DLD1 (cell line): ENCODE results near the gene CLMP.

Source experiments
- in situ Hi-C: cut with HindIII; loops from 2 replicates; pipeline ENCODE4 v1.10.0; 2017; ENCODE audit warnings: low sequenced_read_pairs

Gene CLMP

GRCh38 chr11:123193742-123194141 lies 1.3 kb downstream of the CLMP start:
- in situ Hi-C loops = no loop called here

GRCh38 chr11:123191939-123192338 lies 3.1 kb downstream of the CLMP start:
- in situ Hi-C loops = no loop called here

- in situ Hi-C loops = no loop called here
These were observed 4.5 kb downstream of the CLMP start for GRCh38 chr11:123190518-123190917.

GRCh38 chr11:123188508-123189165 lies 6.4 kb downstream of the CLMP start:
- in situ Hi-C loops = no loop called here

GRCh38 chr11:123187665-123188507 lies 7.2 kb downstream of the CLMP start:
- in situ Hi-C loops = no loop called here

- in situ Hi-C loops = no loop called here
These were observed 7.8 kb downstream of the CLMP start for GRCh38 chr11:123187248-123187647.

- in situ Hi-C loops = no loop called here
These were observed 8.8 kb downstream of the CLMP start for GRCh38 chr11:123186286-123186685.

GRCh38 chr11:123185326-123185725 lies 9.7 kb downstream of the CLMP start:
- in situ Hi-C loops = no loop called here

GRCh38 chr11:123184531-123184930 lies 10.5 kb downstream of the CLMP start:
- in situ Hi-C loops = no loop called here

GRCh38 chr11:123183391-123184099 lies 11.5 kb downstream of the CLMP start:
- in situ Hi-C loops = no loop called here

- in situ Hi-C loops = no loop called here
These were observed 13.1 kb downstream of the CLMP start for GRCh38 chr11:123181767-123182500.

GRCh38 chr11:123181075-123181474 lies 14.0 kb downstream of the CLMP start:
- in situ Hi-C loops = no loop called here

GRCh38 chr11:123180574-123180973 lies 14.5 kb downstream of the CLMP start:
- in situ Hi-C loops = no loop called here

- in situ Hi-C loops = no loop called here
These were observed 14.9 kb downstream of the CLMP start for GRCh38 chr11:123180166-123180565.

- in situ Hi-C loops = no loop called here
These were observed 15.5 kb downstream of the CLMP start for GRCh38 chr11:123179586-123179985.

GRCh38 chr11:123178186-123178585 lies 16.9 kb downstream of the CLMP start:
- in situ Hi-C loops = no loop called here

- in situ Hi-C loops = no loop called here
These were observed 18.3 kb downstream of the CLMP start for GRCh38 chr11:123176785-123177184.

- in situ Hi-C loops = no loop called here
These were observed 20.6 kb downstream of the CLMP start for GRCh38 chr11:123174196-123175183.

- in situ Hi-C loops = no loop called here
These were observed 21.2 kb downstream of the CLMP start for GRCh38 chr11:123173856-123174186.
